Activated CD8-positive, alpha-beta memory T cell treated with anti-CD3 and anti-CD28 coated beads for 24 hours (primary cell): Measurements from ENCODE around the gene ZCCHC18.
A peak's percentile ranks its signal among the peaks of the same experiment; 100 is the strongest.

Source experiments
- DNase-seq: peaks from one replicate; pipeline ENCODE4 v3.0.0-alpha.2; 2020

ZCCHC18 gene

DNA sequence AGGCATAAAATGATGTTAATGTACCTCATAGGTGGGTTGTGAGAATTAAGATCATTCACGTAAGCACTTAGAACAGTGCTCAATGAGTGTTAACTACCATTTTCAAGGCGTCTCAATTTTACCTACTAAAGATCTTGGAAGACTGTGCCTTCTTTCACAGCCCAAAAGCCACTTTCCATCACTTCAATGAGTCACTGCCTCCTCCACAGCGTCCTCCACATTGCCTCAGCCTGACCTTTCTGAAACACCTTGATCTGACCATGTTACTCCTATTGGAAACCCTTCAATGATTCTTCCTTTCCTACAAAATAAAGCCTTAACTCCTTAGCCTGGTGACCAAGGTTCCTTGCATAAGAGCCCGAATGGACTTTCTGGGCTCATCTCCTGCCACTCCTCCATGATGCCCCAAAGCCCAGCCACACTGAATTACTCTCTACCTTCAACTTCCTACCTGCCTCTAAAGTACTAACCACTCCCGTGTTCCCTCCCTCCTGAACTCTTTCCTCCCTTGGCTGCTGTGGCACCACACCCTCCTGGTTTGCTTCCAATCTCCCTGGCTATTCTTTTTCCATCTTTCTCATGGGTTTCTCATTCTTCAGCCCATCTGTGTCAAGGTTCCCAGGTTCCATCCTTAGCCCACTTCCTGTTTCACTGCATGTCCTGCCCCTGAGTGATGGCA is 22.4 kb downstream of the ZCCHC18 start:
- no peak for DNase-seq

- DNase-seq: no peak
These were observed 23.4 kb downstream of the ZCCHC18 start for GRCh38 chrX:104135677-104136076.

DNA sequence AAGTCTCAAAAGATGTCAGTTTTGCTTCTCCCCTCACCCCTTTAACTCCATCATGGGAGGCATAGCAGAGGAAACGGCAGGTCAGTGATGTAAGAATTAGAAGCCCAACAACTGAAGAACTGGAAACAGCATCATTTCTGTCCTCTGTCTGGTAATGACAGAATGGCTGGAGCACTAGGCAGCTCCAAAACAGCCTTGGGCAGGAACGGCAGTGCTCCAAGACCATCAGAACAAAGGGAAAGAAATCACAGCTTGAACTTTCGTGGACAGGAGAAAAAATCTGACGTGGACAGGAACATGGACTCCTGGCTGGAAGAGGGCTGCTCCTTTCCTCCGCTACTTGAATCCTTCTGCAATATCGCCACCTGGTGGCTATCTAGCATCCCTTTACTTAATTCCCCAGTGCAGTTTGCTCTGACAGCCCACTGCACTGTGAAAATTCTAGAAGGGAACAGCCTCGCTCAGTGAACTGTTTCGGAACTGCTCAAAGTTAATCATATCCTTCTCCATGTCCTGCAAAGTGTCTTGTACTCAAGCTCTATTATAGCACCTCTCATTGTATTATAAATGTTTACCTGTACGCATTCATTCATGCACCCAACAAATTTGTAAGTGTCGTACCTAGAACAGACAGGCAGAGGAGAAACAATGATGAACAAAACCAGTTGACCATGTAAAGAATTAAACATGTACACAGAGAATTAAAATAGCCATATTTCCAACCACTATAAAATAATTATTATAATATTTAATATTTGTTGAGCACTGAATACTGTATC is 24.1 kb downstream of the ZCCHC18 start:
- peak; percentile 67 for DNase-seq

GRCh38 chrX:104137496-104137895 is 25.2 kb downstream of the ZCCHC18 start:
- no peak for DNase-seq

GRCh38 chrX:104141087-104141760 is 28.9 kb downstream of the ZCCHC18 start:
- DNase-seq: no peak

DNA sequence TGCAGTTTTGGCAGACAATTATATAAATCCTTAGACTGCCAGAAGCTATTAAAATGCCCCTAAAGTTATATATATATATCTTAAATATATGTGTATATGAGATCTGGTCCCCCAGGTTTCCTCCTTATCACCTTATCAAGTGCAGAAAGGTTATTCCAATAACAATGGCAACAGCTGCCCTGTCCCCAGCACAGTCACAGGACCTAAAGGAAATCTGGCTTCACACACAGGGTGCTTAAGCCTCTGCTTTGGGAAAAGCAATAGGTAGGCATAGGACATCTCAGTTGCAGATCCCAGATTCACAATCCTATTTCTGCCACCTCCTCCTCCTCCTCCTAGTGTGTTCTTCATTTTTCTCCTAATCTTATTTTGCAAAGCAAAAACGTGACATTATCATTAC is 38.7 kb downstream of the ZCCHC18 start:
- no peak for DNase-seq

- DNase-seq: peak; percentile 86
These were observed 44.6 kb downstream of the ZCCHC18 start, which contains the start of gene SLC25A53 for GRCh38 chrX:104156630-104157529. SLC25A53 (minus strand) TSS chrX:104157009; CDS start chrX:104105257, 51,752 bp downstream.
